MM.1S (cell line): ENCODE data around the gene SLC30A4.

Source experiments
- DNase-seq: peaks from one replicate; pipeline ENCODE4 v3.0.0-alpha.2; 2015
- H2AFZ ChIP-seq: fragments of 300-600 bp; sonication (generic); 2 replicates; pipeline ENCODE4 v1.6.0; 2016; ENCODE audit warnings: antibody characterized with exemption, low read length
- H3F3A ChIP-seq: fragments of 300-600 bp; sonication (generic); 2 replicates; pipeline ENCODE4 v1.6.1; 2016; ENCODE audit warnings: mild to moderate bottlenecking, antibody characterized with exemption, low read length, moderate library complexity, mixed read lengths; ENCODE audit not compliant: insufficient read depth
- H3K27ac ChIP-seq: fragments of 300-600 bp; sonication (generic); 2 replicates; pipeline ENCODE4 v1.5.1; 2016; ENCODE audit warnings: mild to moderate bottlenecking, low read length
- H3K27me3 ChIP-seq: fragments of 300-600 bp; sonication (generic); replicated peaks from 2 replicates; pipeline ENCODE4 v1.6.0; 2016; ENCODE audit warnings: low read length; ENCODE audit not compliant: insufficient read depth
- H3K36me3 ChIP-seq: fragments of 300-600 bp; sonication (generic); replicated peaks from 2 replicates; pipeline ENCODE4 v1.6.1; 2016; ENCODE audit warnings: mild to moderate bottlenecking, low read length, mixed read lengths; ENCODE audit not compliant: insufficient read depth
- H3K4me1 ChIP-seq: fragments of 300-600 bp; sonication (generic); 2 replicates; pipeline ENCODE4 v1.6.1; 2016; ENCODE audit warnings: low read length, mixed read lengths
- H3K4me2 ChIP-seq: fragments of 300-600 bp; sonication (generic); 2 replicates; pipeline ENCODE4 v1.6.0; 2016; ENCODE audit warnings: low read depth, low read length
- H3K4me3 ChIP-seq: fragments of 300-600 bp; sonication (generic); 2 replicates; pipeline ENCODE4 v1.5.1; 2016; ENCODE audit warnings: low read length, mixed read lengths
- H3K79me2 ChIP-seq: fragments of 300-600 bp; sonication (generic); 2 replicates; pipeline ENCODE4 v1.6.1; 2016; ENCODE audit warnings: mixed run types, low read length, mixed read lengths
- H3K9ac ChIP-seq: fragments of 300-600 bp; sonication (generic); 2 replicates; pipeline ENCODE4 v1.6.1; 2016; ENCODE audit warnings: low read length, mixed read lengths
- H3K9me2 ChIP-seq: fragments of 300-600 bp; sonication (generic); replicated peaks from 2 replicates; pipeline ENCODE4 v1.6.1; 2016; ENCODE audit warnings: mild to moderate bottlenecking, low read length, mixed read lengths; ENCODE audit not compliant: insufficient read depth
- H3K9me3 ChIP-seq: fragments of 300-600 bp; sonication (generic); replicated peaks from 2 replicates; pipeline ENCODE4 v1.6.1; 2016; ENCODE audit warnings: mild to moderate bottlenecking, low read length, mixed read lengths; ENCODE audit not compliant: insufficient read depth
- H4K20me1 ChIP-seq: fragments of 300-600 bp; sonication (generic); 2 replicates; pipeline ENCODE4 v1.6.1; 2016; ENCODE audit warnings: mild to moderate bottlenecking, low read length, moderate library complexity, mixed read lengths; ENCODE audit not compliant: insufficient read depth
- EZH2 ChIP-seq: fragments of 300-600 bp; sonication (generic); optimal IDR thresholded peaks from 2 replicates; pipeline ENCODE3; 2017; ENCODE audit warnings: low read depth, mild to moderate bottlenecking, antibody characterized with exemption, low read length, mixed read lengths
- EZH2phosphoT487 ChIP-seq: fragments of 300-600 bp; sonication (generic); IDR thresholded peaks from 2 replicates; pipeline ENCODE4 v1.6.1; 2018; ENCODE audit warnings: antibody characterized with exemption, low read length
- TF ChIP-seq, protein P1 (sequence below): fragments of 300-600 bp; sonication (generic); IDR thresholded peaks from 2 replicates; pipeline ENCODE4 v1.5.1; 2016; ENCODE audit warnings: antibody characterized with exemption, low read length, mixed read lengths

Gene SLC30A4

DNA sequence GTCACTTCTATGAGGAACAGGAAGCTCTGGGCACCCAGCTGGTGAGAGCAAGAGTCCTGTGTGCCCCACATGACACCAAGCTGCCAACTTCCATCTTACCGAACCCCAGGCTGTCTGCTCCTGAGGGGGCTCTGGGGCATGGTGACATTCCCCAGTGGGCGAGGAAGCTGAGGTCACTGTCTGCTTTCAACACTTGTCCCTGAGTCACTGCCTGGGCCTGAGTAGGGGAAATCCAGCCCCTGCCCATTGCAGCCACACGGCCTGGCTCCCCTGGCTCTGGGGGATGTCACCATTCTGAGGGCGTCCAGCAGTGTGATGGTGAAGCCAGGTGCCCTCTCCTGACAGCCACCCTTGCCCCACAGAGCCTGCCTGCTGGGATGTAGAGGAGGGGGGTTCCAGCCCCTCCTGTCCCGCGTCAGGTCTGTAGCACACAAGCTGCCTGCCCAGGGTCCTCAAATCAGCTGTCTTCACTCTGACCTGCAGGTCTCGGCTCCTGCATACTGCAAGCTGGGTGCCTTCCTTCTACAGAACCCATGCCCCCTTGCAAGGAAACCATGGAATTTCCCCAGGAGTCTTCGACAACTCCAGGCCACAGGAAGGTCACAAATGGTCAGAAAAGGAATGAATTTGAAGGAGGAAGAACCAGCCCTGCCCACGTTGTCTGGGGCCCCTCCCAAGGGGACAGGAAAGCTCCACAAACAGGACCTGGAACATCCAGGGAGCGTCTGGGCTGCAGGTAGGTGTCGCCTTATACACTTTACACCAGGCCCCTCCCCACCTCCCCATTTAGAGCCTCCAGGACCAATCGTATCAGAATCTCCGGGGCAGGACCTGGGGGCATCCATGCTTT lies 74.3 kb downstream of the SLC30A4 start:
- Histone ChIP-seq H3K4me1 (peaks cover 6% of the 10 kb centered on the region; the same call in 1 of the 2 replicates), H3K27me3 (no peaks in the 10 kb centered on the region), H3K9me3 (no peaks in the 10 kb centered on the region), H2AFZ (no peak overlapping the region), H3K79me2 (no peaks in the 10 kb centered on the region), H3K27ac (no peak overlapping the region), H3K4me2 (no peak overlapping the region), H3K9ac (no peak overlapping the region), H4K20me1 (no peaks in the 10 kb centered on the region), H3K4me3 (no peak overlapping the region), H3F3A (no peaks in the 10 kb centered on the region), H3K9me2 (no peaks in the 10 kb centered on the region), H3K36me3 (no peaks in the 10 kb centered on the region)
- TF ChIP-seq, protein P1, sequence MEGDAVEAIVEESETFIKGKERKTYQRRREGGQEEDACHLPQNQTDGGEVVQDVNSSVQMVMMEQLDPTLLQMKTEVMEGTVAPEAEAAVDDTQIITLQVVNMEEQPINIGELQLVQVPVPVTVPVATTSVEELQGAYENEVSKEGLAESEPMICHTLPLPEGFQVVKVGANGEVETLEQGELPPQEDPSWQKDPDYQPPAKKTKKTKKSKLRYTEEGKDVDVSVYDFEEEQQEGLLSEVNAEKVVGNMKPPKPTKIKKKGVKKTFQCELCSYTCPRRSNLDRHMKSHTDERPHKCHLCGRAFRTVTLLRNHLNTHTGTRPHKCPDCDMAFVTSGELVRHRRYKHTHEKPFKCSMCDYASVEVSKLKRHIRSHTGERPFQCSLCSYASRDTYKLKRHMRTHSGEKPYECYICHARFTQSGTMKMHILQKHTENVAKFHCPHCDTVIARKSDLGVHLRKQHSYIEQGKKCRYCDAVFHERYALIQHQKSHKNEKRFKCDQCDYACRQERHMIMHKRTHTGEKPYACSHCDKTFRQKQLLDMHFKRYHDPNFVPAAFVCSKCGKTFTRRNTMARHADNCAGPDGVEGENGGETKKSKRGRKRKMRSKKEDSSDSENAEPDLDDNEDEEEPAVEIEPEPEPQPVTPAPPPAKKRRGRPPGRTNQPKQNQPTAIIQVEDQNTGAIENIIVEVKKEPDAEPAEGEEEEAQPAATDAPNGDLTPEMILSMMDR, result no peak
- TF ChIP-seq EZH2phosphoT487 (no peak), EZH2 (no peak)
- no peak for DNase-seq

DNA sequence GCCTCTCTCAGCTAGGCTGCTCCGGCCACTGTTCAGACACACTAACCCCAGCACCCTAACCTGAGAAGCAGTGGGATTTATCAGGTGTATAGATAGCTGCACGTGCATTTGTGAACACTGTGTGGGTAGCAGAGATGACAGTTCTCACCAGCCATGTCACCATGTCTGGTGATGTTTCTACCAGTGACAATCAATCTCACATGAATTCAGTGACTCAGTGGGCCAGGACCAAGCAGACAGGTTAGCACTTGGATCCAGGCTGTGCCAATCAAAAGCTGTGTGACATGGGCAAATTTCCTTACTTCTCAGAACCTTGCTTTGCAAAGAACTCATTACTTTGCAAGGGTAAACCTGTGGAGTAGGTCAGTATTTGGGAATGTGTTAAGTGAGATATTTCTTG lies 78.9 kb downstream of the SLC30A4 start:
- Histone ChIP-seq H3K27ac (no peak overlapping the region), H4K20me1 (no peaks in the 10 kb centered on the region), H3K9ac (no peak overlapping the region), H3K79me2 (no peaks in the 10 kb centered on the region), H2AFZ (no peak overlapping the region), H3K4me2 (no peak overlapping the region), H3K9me3 (no peaks in the 10 kb centered on the region), H3K4me1 (0 out of 2 replicates have a peak, but pooled peaks cover 3% of the 10 kb centered on the region), H3K27me3 (no peaks in the 10 kb centered on the region), H3K4me3 (no peak overlapping the region), H3K36me3 (no peaks in the 10 kb centered on the region), H3F3A (no peaks in the 10 kb centered on the region), H3K9me2 (no peaks in the 10 kb centered on the region)
- TF ChIP-seq EZH2phosphoT487 (no peak), EZH2 (no peak)
- TF ChIP-seq, protein P1, result no peak
- DNase-seq, result no peak

GRCh38 chr15:45442507-45443135 lies 79.9 kb downstream of the SLC30A4 start:
- Histone ChIP-seq H3K9me3 (no peaks in the 10 kb centered on the region), H4K20me1 (no peaks in the 10 kb centered on the region), H3K4me3 (no peak overlapping the region), H3K9me2 (no peaks in the 10 kb centered on the region), H3K36me3 (no peaks in the 10 kb centered on the region), H3K79me2 (no peaks in the 10 kb centered on the region), H2AFZ (no peak overlapping the region), H3F3A (no peaks in the 10 kb centered on the region), H3K4me2 (no peak overlapping the region), H3K9ac (no peak overlapping the region), H3K4me1 (0 out of 2 replicates have a peak, but pooled peaks cover 3% of the 10 kb centered on the region), H3K27me3 (no peaks in the 10 kb centered on the region), H3K27ac (no peak overlapping the region)
- no peak for DNase-seq
- TF ChIP-seq, protein P1, result no peak
- TF ChIP-seq EZH2phosphoT487 (no peak), EZH2 (no peak)
